Left renal pelvis (tissue), 4 donors: ENCODE measurements around the gene CPNE5. TPM values are rescaled to one million over a fixed set of nuclear protein-coding genes. Genes with fewer than 3 reads are reported as not detected.
A peak's percentile ranks its signal among the peaks of the same experiment; 100 is the strongest.

Experiments used
- DNase-seq, 4 donors: peaks; one replicate each; pipeline ENCODE4 v3.0.0-alpha.2; 2013; ENCODE audit warnings: low read depth in 4 of 4, low spot score in 3 of 4
- polyA plus RNA-seq, 4 donors: library from polyadenylated mRNA; unstranded; fragments of 120-200 nt; gene quantifications; one replicate each; pipeline ENCODE4 v1.2.1, GENCODE V29; 2013; ENCODE audit not compliant: insufficient read length in 4 of 4

The CPNE5 gene
- polyA plus RNA-seq, 4 donors, result 7.7 to 15.0 (median 11.8) TPM

GRCh38 chr6:36858407-36858981 is 19.2 kb upstream of the CPNE5 start:
- DNase-seq, result no peak

GRCh38 chr6:36857325-36857724 is 18.1 kb upstream of the CPNE5 start:
- no peak for DNase-seq

DNA sequence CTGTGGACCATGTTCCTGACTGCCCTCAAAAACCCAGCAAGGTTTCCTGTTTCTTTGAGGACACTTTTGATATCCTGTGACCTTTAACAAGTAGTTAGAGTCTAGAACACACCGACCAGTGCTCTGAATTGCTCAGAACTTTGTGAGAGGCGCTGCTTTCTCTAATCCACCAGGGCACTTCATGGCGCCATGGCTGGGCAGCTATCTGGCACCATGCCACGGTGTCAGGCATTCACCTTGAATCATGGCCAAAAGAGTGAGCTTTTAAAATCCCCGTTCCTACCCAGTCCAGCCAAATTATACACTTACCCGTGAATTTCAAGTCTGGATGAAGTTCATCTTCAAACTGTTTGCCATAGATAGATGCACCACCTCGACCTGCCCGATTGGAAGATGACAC is 17.0 kb upstream of the CPNE5 start:
- DNase-seq, result no peak

GRCh38 chr6:36855750-36856149 is 16.5 kb upstream of the CPNE5 start:
- no peak for DNase-seq

DNA sequence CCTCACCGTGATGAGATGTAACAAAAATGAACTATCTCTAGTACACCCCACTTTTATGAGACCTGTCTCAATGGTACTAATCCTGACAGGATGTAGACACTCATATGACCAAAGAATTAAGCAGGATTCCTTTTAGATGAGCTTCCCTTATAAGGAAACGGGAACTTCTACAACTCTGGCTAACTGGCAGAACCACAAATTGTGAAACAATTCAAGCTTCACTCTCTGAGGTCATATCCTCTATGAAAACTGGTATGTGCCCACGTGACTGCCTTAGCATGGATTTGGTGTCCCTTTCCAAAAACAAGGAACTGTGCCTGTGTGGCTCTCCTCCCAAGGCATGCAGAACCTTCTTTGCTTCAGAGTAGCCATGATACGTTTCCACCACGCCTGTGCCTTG is 14.1 kb upstream of the CPNE5 start:
- DNase-seq, result no peak

DNA sequence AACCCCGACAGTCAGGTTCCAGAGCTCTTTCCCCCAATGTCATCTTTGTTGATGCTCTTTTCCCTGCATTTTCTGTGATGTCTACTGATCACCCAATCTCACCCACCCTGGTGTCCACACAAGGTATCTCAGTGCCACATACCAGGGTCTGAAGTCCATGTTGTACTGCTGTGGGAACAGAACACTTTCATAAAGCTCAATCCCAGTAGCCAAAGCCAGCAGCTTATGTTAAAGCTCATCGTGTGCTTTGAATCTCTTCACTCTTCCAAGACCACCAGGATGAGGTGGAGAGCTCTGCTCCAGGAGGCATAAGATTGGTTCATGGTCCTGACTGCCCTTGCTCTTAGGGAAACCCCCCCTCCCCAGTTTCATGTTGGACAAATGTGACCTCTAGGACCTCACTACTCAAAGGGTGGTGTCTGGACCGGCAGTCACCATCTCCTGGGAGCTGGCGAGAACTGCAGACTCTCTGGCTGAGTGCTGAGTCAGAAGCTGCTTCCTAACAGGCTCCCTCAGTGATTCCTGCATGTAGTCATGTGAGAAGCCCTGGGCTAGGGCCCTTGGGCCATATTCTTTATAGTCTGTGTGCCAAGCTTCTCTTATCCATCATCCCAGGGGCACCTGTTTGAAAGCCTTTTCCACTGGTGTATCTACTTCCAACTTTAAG is 13.4 kb upstream of the CPNE5 start:
- no peak for DNase-seq

GRCh38 chr6:36851626-36852025 is 12.4 kb upstream of the CPNE5 start:
- no peak for DNase-seq

- peak in 1 of 4 donors; percentile 64 for DNase-seq
These were observed 11.9 kb upstream of the CPNE5 start for GRCh38 chr6:36851149-36851614.

DNA sequence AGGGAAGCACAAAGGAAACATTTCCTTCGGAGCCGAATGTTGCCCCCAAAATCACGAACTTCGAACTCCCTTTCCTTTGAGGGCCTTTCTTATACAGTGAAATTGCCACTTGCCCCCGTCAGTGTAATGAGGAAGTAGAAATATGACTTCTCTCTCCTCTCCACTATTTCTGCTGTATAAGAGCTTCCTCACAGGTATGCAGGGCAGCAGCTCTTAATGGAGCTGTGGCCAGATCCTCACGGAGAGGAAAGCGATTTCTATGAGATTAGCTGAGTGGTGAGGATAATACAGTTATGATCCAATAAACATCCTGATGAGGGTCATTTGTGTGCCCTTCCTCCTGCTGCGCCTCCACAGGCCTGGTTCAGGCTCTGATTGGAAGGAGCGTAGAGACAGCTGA is 10.8 kb upstream of the CPNE5 start:
- no peak for DNase-seq

- DNase-seq, result no peak
These were observed 9.6 kb upstream of the CPNE5 start for GRCh38 chr6:36848658-36849441.

- DNase-seq, result no peak
These were observed 8.7 kb upstream of the CPNE5 start for GRCh38 chr6:36847991-36848390.

GRCh38 chr6:36847152-36847551 is 7.9 kb upstream of the CPNE5 start:
- no peak for DNase-seq

GRCh38 chr6:36845233-36845632 is 6.0 kb upstream of the CPNE5 start:
- no peak for DNase-seq

- DNase-seq, result no peak
These were observed 5.3 kb upstream of the CPNE5 start for GRCh38 chr6:36844232-36845170.

- no peak for DNase-seq
These were observed 3.9 kb upstream of the CPNE5 start for GRCh38 chr6:36843170-36843569.

DNA sequence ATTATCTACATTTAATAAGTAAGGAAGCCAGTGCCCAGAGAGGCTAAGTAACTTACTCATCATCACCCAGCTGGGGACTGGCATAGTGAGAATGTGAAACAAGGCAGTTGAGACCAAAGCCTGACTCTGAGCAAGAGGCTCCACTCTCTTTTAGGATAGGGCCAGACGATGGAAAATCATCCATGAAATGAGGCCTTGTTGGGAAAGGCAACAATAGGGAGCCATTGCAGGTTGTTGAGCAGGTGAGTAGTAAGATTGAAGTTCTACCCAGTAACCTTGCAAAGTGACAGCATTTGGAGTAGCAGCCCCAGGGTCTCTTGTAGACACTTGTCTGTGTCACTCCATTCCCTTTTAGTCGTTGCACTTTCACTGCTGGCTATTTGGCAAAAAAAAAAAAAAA is 2.5 kb upstream of the CPNE5 start:
- no peak for DNase-seq

GRCh38 chr6:36840432-36841403 is 1.5 kb upstream of the CPNE5 start:
- no peak for DNase-seq

GRCh38 chr6:36839749-36840431 is 646 bp upstream of the CPNE5 start:
- DNase-seq, result no peak

- no peak for DNase-seq
These were observed 1.6 kb downstream of the CPNE5 start for GRCh38 chr6:36837686-36838085.
